Psoas muscle (tissue), 8 donors: Measurements from ENCODE around the gene PHOSPHO1. TPM values are rescaled to one million over a fixed set of nuclear protein-coding genes. Genes with fewer than 3 reads are reported as not detected.

Experiments
- ATAC-seq, 4 donors: fragments of 200-7000 bp; cut with Tn5 transposase; one replicate each; pipeline ENCODE4 v1.9.1; 2020; ENCODE audit warnings: moderate library complexity in 3 of 4, mild to moderate bottlenecking in 2 of 4
- DNase-seq, 2 donors: peaks; one replicate each; pipeline ENCODE4 v3.0.0-alpha.2; 2020
- H3K27ac ChIP-seq: fragments of 200-600 bp; one replicate; pipeline ENCODE4 v1.8.0; 2022
- H3K27me3 ChIP-seq, 3 donors: fragments of 200-600 bp in 1 of 3; one replicate each; pipeline versions ENCODE4 v1.6.1 to v1.8.0; 2013 to 2022; ENCODE audit warnings: low read length in 2 of 3, mild to moderate bottlenecking in 2 of 3, moderate library complexity in 1 of 3; ENCODE audit not compliant: insufficient read depth in 3 of 3
- H3K36me3 ChIP-seq, 2 donors: fragments of 200-600 bp in 1 of 2; one replicate each; pipeline versions ENCODE4 v1.6.1 to v1.8.0; 2013 to 2022; ENCODE audit warnings: low read depth in 1 of 2, mild to moderate bottlenecking in 1 of 2, moderate library complexity in 1 of 2; ENCODE audit not compliant: insufficient read depth in 1 of 2
- H3K4me1 ChIP-seq: fragments of 200-600 bp; one replicate; pipeline ENCODE4 v1.8.0; 2022
- H3K4me3 ChIP-seq: fragments of 200-600 bp; one replicate; pipeline ENCODE4 v1.8.0; 2022; ENCODE audit warnings: mild to moderate bottlenecking
- H3K9me3 ChIP-seq: fragments of 200-600 bp; one replicate; pipeline ENCODE4 v1.8.0; 2022
- WGBS, 3 donors: extraction: QIAGEN DNeasy Blood & Tissue Kit; methylation state at CpG; one replicate each; pipeline versions ENCODE4 v1.1.6 to v1.1.7; 2013; 5-methylcytosine and 5-hydroxymethylcytosine counted together
- intact Hi-C, 2 donors: fragments of 100-400 bp; cut with DNase I; formaldehyde crosslinking; loops; one replicate each; pipeline versions ENCODE4 v1.11.0 to v1.14.2; 2022
- polyA plus RNA-seq, 3 donors: library from polyadenylated mRNA; stranded (reverse); fragments of 200-250 nt; gene quantifications; one replicate each; pipeline ENCODE4 v1.2.3, GENCODE V29; 2013
- total RNA-seq, 4 donors: library from RNA; stranded (reverse); fragmentation: NEBNext Ultra II Directional in 2 of 4; extraction: Animal tissue kit (Norgen Biotek cat#: 25700) in 2 of 4; gene quantifications; one replicate each; pipeline versions ENCODE4 v1.2.1 to v1.2.4, GENCODE V29; 2021 to 2023
- TF ChIP-seq, protein P1 (sequence below): fragments of 200-600 bp; IDR thresholded peaks from one replicate; pipeline ENCODE4 v1.8.0; 2022; ENCODE audit warnings: antibody characterized with exemption
- donor health status: healthy with polysubstance abuse.
- donor health status: DM: no; HTN: no; CAD: no; lungs with moderate emphysema.
- donor health status: Bipolar disorder and iron deficiency.
- donor health status: healthy.
- donor health status: DM: yes; HTN: yes; CAD: no.
- donor health status: DM: no; HTN: no; CAD: no.
- donor health status: DM: no; HTN: no; CAD: no.
- donor health status: DM: yes; HTN: yes; CAD: no.

The PHOSPHO1 gene
- total and polyA plus RNA-seq, 7 donors: 0.30 to 4.2 (median 0.70) TPM

GRCh38 chr17:49197346-49197998, 33.1 kb downstream of the PHOSPHO1 start:
- TF ChIP-seq, protein P1, sequence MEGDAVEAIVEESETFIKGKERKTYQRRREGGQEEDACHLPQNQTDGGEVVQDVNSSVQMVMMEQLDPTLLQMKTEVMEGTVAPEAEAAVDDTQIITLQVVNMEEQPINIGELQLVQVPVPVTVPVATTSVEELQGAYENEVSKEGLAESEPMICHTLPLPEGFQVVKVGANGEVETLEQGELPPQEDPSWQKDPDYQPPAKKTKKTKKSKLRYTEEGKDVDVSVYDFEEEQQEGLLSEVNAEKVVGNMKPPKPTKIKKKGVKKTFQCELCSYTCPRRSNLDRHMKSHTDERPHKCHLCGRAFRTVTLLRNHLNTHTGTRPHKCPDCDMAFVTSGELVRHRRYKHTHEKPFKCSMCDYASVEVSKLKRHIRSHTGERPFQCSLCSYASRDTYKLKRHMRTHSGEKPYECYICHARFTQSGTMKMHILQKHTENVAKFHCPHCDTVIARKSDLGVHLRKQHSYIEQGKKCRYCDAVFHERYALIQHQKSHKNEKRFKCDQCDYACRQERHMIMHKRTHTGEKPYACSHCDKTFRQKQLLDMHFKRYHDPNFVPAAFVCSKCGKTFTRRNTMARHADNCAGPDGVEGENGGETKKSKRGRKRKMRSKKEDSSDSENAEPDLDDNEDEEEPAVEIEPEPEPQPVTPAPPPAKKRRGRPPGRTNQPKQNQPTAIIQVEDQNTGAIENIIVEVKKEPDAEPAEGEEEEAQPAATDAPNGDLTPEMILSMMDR: no peak
- intact Hi-C loops: no loop called here
- Histone ChIP-seq H3K4me3 (no peak overlapping the region), H3K27me3 (no peaks in the 10 kb centered on the region), H3K36me3 (no peaks in the 10 kb centered on the region), H3K9me3 (no peaks in the 10 kb centered on the region), H3K4me1 (no peaks in the 10 kb centered on the region), H3K27ac (no peak overlapping the region)
- ATAC-seq: no peak
- WGBS, 3 donors: 45 to 60% (median 51%) methylated on average over 5 of the region's 5 CpGs
- no peak for DNase-seq

DNA sequence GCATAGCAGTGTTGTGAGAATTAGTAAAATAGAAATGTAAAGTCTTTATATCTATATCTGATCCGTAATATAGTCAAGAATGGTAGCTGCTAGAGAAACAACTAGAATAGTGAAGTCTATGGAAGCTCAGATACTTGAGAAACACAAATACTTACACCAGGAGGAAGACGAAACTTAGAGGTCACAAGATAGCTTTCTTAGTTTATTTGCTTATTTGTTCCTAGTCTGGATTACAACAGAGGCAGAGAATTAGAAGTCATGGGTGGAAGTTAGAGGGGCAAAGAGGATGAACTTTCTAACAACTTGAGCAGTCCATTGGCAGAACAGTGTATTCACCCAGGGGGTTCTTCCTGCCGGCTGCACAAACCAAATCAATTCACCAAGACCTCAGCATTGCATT, 34.1 kb downstream of the PHOSPHO1 start:
- TF ChIP-seq, protein P1: no peak
- DNase-seq: no peak
- intact Hi-C loops: no loop called here
- no peaks in the 10 kb centered on the region for H3K9me3 ChIP-seq
- H3K4me1 ChIP-seq: no peaks in the 10 kb centered on the region
- H3K36me3 ChIP-seq: no peaks in the 10 kb centered on the region
- ATAC-seq: no peak
- no peak overlapping the region for H3K27ac ChIP-seq
- no peaks in the 10 kb centered on the region for H3K27me3 ChIP-seq
- 70 to 72% (median 71%) methylated on average over 3 of the region's 3 CpGs for WGBS, 3 donors
- no peak overlapping the region for H3K4me3 ChIP-seq

- no peaks in the 10 kb centered on the region for H3K4me1 ChIP-seq
- no peaks in the 10 kb centered on the region for H3K36me3 ChIP-seq
- TF ChIP-seq, protein P1: no peak
- intact Hi-C loops: no loop called here
- ATAC-seq (no peak), DNase-seq (no peak)
- 88 to 89% (median 88%) methylated on average over 4 of the region's 4 CpGs for whole genome bisulfite sequencing, 3 donors
- H3K27ac ChIP-seq: no peak overlapping the region
- H3K9me3 ChIP-seq: no peaks in the 10 kb centered on the region
- H3K27me3 ChIP-seq: no peaks in the 10 kb centered on the region
- H3K4me3 ChIP-seq: no peak overlapping the region
Measured at GRCh38 chr17:49195751-49196150, 34.8 kb downstream of the PHOSPHO1 start.

DNA sequence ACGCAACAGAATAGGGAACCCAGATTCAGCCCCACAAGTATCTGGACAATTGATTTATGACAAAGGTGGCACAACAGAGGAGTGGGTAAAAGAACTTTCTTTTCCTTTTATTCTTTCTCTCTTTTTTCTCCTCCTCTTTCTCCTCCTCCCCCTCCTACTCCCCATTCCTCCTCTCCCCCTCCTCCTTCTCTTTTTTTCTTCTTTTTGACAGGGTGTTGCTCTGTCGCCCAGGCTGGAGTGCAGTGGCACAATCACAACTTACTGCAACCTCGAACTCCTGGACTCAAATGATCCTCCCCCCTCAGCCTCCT, 36.3 kb downstream of the PHOSPHO1 start:
- Histone ChIP-seq H3K27ac (no peak overlapping the region), H3K4me3 (no peak overlapping the region), H3K4me1 (no peaks in the 10 kb centered on the region), H3K36me3 (no peaks in the 10 kb centered on the region), H3K9me3 (no peaks in the 10 kb centered on the region), H3K27me3 (no peaks in the 10 kb centered on the region)
- TF ChIP-seq, protein P1: no peak
- ATAC-seq (no peak), DNase-seq (no peak)
- WGBS, 3 donors: 59 to 71% (median 61%) methylated on average over 3 of the region's 3 CpGs
- intact Hi-C loops: loop anchor here in 1 of 2 donors (5.0 kb wide), 1 partner anchor 33 kb away; no protein-coding TSS in a partner anchor
